Measurements from ENCODE around the gene SNCAIP.
A peak's percentile ranks its signal among the peaks of the same experiment; 100 is the strongest.

DNA sequence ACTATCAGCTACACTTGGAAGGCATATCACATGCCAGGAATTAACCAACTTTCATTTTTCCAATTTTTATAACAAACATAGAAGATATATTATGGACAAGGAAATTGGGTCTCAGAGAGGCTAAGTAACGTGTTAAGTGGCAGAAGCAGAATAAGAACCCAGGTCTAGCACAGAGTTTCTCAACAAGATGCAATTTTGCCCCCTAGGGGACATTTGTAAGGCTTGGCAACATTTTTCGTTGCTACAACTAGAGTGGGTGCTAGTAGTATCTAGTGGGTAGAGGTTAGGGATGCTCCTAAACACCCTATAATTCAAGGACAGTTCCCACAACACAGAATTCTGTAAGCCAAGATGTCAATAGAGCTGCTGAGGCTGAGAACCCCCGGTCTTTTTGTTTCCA lies 180.6 kb downstream of the SNCAIP start:
- TF ChIP-seq CTCF (conservative IDR thresholded peaks at IDR 0.05 in 1 of 2, IDR thresholded peaks at IDR 0.05 in 1 of 2; ENCODE audit: low read depth in 1 of 2, low read length in 2 of 2), result peak in 1 of 2 donors; percentile 43
- no peak for TF ChIP-seq EZH2 (IDR thresholded peaks at IDR 0.05; ENCODE audit: low read length, missing control alignments)

Measured in fibroblast of lung (primary cell).